ENCODE measurements around the gene FAM221B.
A peak's percentile ranks its signal among the peaks of the same experiment; 100 is the strongest.

FAM221B gene

DNA sequence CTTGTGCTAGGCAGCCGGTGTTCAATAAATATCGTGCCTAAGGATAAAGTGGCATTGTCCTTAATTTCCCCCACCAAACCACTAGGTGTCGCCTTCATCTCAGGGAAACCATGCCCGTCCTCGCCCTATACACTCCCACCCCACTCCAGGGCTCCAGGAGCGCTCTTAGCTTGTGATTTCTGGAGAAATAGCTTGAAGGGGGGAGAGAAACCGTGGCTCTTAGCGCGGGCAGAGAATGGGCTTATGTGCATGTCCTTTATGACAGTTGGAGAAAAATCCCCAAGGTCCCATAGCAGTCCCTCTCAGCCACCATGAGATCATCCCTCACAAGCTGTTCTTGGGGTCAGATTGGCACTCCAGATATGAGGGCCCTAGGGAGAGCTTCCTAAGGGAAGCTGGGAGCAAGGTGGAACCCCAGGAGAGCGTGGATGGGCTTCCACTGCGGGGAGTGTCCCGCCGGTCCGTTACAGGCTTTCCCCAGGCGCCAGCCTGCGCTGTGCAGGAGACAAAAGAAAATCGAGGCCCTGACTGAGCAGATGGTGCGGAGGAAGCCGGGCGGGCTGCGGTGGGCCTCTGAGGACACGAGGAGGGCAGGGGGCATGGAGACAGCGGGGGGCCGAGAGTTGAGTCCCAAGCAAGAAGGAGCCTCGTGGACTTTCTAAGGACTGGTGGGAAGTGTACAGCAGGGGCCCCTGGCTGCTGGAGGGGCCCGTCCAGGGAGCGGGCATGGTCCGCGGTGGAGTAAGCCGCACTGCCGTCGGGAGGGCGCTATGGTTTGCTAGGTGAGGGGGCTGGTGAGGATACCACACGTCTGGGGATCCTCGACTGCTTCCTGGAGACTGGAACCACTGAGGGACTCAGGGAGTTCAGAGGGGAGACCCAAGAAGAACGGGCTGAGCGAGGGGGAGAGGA, 37.9 kb downstream of the FAM221B start:
- DNase-seq (ENCODE audit: low read depth) = peak; percentile 30

DNA sequence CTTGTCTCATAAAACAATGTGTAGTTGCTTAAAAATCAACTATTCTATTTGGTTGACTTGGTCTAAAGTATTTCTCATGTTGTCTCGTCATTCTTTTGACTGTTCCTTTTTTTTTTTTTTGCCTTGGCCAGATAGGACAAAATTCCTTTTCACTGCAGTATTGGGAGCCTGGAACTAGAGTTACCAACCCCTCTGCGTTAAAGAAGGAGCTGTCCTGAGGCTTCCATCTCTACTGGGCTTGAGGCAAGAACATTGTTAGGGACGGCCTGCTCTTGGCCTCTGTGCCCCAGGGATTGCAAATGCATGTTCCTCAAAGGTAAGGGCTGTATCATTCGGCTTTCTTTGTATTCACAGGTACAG, 38.5 kb downstream of the FAM221B start:
- DNase-seq (ENCODE audit: low read depth) = no peak

DNA sequence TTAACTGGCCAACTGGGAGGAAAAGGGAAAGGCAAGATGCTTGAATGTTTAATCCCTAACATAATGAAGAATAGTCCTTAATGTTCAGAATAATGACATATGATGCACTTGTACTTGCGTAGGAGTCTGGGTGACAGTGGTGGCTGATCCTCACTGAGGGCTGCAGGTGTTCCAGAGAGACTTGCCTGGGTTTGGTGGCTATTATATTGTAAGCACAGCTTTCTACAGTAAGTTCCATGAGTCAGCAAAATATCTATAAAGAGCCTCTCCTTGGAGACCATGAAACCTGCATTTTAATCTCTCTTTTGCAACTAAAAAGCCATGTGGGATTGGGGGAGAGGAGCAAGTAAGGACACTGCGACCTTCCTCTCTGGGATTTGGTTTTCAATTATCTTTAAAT, 39.0 kb downstream of the FAM221B start:
- no peak for DNase-seq (ENCODE audit: low read depth)

DNA sequence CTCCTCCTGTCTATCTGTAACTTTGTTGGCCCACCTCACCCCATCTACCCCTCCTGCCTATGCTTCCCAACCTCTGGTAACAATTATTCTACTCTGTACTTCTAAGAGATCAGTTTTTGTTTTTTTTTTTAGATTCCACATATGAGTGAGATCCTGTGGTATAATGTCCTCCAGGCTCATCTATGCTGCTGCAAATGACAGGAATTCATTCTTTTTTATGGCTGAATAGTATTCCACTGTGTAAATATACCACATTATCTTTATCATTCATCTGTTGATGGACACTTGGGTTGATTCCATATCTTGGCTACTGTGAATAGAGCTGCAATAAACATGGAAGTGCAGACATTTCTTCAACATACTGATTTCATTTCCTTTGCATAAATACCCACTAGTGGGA, 45.1 kb downstream of the FAM221B start:
- no peak for DNase-seq (ENCODE audit: low read depth)

DNA sequence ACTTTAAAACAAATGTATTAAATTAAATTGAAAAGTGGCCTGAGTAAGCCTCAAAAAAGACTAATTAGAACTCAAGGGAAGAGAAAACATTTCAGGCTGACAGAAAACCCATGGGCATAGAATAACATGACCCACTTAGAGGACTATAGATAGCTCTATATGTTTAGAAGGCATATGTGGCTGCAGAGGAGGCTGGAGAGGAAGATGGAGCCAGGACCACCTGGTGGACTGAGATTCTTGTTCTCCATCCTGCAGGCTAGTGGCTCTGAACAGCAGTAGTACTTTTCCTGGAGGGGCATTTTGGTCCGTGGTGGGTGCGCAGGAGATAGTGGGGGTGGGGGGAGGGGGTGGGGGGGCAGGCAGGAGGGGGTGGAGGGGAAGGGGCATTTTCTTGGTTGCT, 47.5 kb downstream of the FAM221B start:
- DNase-seq (ENCODE audit: low read depth) = no peak

DNA sequence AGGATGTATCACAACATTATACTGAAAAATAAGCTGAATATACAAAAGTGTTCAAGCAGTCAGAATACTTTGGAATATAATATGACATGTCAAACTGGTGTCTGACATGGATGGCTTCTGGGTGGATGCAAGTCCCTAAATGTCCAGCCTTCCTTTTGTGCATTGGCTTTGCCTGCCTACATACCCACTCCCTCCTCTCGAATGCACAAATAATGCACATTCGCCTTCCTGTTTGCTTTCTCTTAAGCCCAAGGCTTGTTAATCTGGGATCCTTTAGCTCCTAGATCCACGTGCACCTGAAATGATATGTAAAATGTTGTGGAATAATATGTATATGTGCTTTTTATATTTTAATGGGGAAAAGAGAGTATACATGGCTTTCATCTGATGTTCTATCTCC, 50.0 kb downstream of the FAM221B start:
- no peak for DNase-seq (ENCODE audit: low read depth)

DNA sequence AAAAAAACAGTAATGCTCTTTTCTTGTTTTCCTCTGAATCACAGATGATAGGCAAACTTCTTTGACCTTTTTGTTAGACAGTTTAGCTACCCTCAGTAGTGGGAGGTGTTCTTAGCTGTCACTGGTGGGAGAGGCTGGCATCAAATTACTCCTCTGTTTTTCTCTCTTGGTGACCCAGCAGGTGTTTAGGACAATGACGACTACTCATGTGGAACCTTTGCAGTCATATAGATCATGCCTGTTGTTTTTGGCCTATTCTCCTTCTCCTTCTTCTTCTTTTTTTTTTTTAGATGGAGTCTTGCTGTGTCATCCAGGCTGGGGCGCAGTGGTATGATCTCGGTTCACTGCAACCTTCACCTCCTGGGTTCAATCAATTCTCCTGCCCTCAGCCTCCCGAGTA, 52.5 kb downstream of the FAM221B start:
- DNase-seq (ENCODE audit: low read depth) = no peak

DNA sequence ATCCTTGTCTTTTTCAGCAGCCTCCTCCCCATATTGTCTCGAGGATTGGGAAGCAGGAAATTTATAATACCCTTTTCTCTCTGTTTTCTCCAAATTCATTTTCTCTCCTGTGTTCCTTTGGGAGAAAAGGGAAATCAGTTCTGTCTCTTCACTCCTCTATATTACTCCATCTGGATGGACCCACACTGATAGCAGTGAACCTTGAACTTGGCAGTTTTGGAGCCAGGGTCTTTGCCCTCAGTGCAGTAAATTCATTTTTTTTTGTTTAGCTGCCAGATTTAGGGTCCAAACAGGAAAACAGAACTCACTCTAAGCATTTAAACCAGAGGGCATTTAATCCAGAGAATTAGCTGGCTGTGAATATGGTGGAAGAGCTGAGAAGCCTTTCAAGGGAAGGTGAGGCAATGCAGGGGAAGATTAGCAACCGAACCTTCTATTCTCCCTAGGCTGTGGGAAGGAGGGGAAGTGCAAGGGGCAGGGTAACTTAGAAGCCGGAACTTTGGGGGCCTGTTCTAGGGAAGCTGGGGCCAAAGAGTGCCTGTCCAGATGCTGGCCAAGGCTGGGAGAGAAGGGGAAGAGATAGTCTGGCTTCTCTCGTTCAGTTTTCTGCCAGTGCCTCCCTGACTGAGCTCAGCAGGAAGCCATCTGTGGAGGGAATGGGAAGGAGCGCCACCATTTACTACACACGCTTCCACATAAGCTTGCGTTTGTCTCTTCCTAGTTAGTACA, 53.5 kb downstream of the FAM221B start:
- no peak for DNase-seq (ENCODE audit: low read depth)

DNA sequence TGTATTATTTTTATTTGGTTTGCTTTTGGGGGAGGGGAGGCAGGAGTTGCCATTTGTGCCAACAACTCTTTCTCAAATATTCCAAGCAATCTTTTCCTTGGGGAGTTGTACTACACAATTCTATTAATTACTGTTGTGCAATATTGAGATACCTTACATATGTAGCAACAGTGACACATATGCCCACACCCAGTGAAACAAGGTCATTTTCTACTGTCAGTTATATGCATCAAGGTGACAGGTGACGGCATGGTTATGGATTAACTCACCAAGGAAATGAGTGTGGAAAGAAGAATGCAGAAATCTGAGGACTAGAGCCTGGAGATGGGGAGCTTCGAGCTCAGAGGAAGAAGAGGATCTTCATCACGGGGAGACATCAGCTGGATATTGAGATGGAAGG, 56.6 kb downstream of the FAM221B start:
- DNase-seq (ENCODE audit: low read depth) = no peak

DNA sequence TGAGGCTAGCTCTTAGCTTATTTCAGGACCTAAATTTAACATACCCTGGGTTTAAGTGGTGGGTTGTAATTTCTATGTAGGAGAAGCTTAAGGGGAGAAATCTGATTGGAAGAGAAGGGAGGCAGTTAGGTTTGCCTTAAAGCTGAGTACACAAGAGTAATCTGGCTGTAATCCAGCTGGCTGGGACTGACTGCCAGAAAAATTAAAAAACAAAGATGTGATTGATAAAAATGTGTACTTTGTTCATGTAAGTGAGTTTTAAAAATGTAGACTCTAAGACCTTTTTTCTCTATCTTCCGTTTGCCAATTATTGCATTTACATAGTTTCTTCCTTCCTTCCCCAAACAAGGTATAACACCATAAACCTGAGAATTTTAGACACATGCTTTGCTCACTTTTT, 57.0 kb downstream of the FAM221B start:
- DNase-seq (ENCODE audit: low read depth) = no peak

DNA sequence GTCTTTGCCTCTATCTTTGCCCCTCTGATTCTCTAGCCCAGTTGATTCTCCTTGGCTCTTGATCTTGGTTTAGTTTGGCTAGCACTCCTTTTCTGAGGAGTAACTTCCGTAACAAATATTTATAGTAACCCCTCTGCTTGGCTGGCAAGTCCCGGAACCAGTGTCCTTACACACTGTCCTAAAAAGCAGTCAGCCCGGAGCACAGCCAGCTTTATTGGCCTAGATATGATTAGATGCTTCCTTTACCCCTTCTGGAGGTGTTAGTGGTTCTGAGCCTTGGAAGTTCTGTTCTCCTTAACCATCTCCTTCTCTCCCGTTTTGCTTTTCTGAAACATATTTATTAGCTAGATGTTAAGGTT, 57.5 kb downstream of the FAM221B start:
- no peak for DNase-seq (ENCODE audit: low read depth)

DNA sequence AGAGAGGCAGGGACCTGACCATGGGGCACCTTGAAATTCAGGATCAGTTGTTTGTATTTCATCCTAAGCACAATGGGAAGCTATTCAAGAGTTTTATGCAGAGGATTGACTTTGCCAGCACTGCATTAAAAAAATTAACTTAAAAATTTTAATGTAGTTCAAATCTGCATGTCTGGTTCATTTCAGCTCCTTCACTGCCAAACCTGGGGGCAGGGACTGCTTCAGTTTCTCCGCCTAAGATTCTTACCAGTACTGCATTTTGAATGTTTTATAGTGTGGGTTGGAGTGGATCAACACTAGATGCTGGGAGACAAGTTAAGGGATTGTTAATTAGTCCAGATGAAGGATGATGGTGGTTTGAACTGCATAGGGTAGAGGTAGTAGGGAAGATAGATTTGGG, 58.8 kb downstream of the FAM221B start:
- DNase-seq (ENCODE audit: low read depth) = no peak

DNA sequence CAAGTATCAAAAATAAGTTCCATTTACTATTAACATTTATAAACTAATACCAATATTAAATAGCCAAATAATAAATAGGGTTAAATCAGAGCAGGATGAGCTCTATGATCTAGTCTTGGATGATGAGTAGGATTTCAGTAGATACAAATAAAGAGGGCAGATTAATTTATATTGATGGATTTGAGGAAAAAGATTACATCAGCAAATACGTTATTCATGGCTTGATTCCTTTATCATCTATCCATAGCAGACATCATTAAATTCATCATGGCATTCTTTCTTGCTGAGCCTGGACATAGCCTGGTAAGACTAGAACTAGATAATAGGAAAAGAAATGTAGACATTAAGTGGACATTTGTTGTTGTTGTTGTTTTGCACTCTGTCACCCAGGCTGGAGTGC, 61.1 kb downstream of the FAM221B start:
- no peak for DNase-seq (ENCODE audit: low read depth)

DNA sequence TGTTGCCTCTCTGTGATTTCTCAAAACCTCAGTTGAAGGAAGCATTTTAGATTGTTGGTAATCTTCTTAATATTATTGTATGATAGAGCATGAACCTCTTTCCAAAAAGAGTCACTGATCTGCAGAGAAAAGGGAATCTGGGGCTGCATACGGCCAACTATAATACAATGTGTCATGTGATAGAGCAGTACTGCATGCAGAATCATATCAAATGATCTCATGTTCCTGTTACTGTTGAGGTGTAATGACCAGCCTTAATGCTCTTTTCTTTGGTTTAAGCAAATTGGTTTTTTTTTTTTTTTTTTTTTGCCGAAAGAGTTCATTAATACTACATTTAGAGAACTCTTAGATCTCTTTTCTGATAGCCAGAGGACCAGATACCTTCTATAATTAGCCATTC, 61.5 kb downstream of the FAM221B start:
- no peak for DNase-seq (ENCODE audit: low read depth)

Data from GM04503 (cell line).